HEK293 (cell line): ENCODE data around the gene GALNT2.

Source experiments
- ATF2 ChIP-seq: fragments of 450-650 bp; formaldehyde crosslinking; IDR thresholded peaks from 2 replicates; pipeline ENCODE4 v1.5.1; 2016; ENCODE audit warnings: missing biosample characterization, missing genetic modification characterization, low read depth
- EGR2 ChIP-seq: fragments of 450-650 bp; formaldehyde crosslinking; IDR thresholded peaks from 2 replicates; pipeline ENCODE4 v1.5.1; 2016; ENCODE audit warnings: low read depth, missing biosample characterization, missing genetic modification characterization
- KLF7 ChIP-seq: fragments of 450-650 bp; formaldehyde crosslinking; IDR thresholded peaks from 2 replicates; pipeline ENCODE4 v1.5.1; 2016; ENCODE audit warnings: missing biosample characterization, missing genetic modification characterization, borderline replicate concordance
- KLF8 ChIP-seq: fragments of 450-650 bp; formaldehyde crosslinking; IDR thresholded peaks from 2 replicates; pipeline ENCODE4 v1.5.1; 2016; ENCODE audit warnings: missing biosample characterization, missing genetic modification characterization
- SP7 ChIP-seq: fragments of 450-650 bp; formaldehyde crosslinking; IDR thresholded peaks from 2 replicates; pipeline ENCODE4 v1.5.1; 2016; ENCODE audit warnings: missing biosample characterization, missing genetic modification characterization
- TSHZ1 ChIP-seq: fragments of 450-650 bp; formaldehyde crosslinking; IDR thresholded peaks from 2 replicates; pipeline ENCODE4 v1.5.1; 2016; ENCODE audit warnings: missing biosample characterization, missing genetic modification characterization, borderline replicate concordance
- YY1 ChIP-seq: fragments of 450-650 bp; formaldehyde crosslinking; IDR thresholded peaks from 2 replicates; pipeline ENCODE4 v1.5.1; 2018; ENCODE audit warnings: missing biosample characterization, missing genetic modification characterization
- ZBTB10 ChIP-seq: fragments of 450-650 bp; formaldehyde crosslinking; IDR thresholded peaks from 2 replicates; pipeline ENCODE4 v1.5.1; 2016; ENCODE audit warnings: missing biosample characterization, missing genetic modification characterization
- ZBTB48 ChIP-seq: fragments of 450-650 bp; formaldehyde crosslinking; IDR thresholded peaks from 2 replicates; pipeline ENCODE4 v1.5.1; 2016; ENCODE audit warnings: missing biosample characterization, missing genetic modification characterization
- ZFP3 ChIP-seq: fragments of 450-650 bp; formaldehyde crosslinking; IDR thresholded peaks from 2 replicates; pipeline ENCODE4 v1.5.1; 2016; ENCODE audit warnings: low read depth, missing biosample characterization, missing genetic modification characterization
- ZFP37 ChIP-seq: fragments of 450-650 bp; formaldehyde crosslinking; IDR thresholded peaks from 2 replicates; pipeline ENCODE4 v1.5.1; 2016; ENCODE audit warnings: missing biosample characterization, missing genetic modification characterization
- ZNF175 ChIP-seq: fragments of 450-650 bp; formaldehyde crosslinking; IDR thresholded peaks from 2 replicates; pipeline ENCODE4 v1.5.1; 2016; ENCODE audit warnings: missing biosample characterization, missing genetic modification characterization
- ZNF280D ChIP-seq: fragments of 450-650 bp; formaldehyde crosslinking; IDR thresholded peaks from 2 replicates; pipeline ENCODE4 v1.5.1; 2016; ENCODE audit warnings: missing biosample characterization, missing genetic modification characterization
- ZNF311 ChIP-seq: fragments of 450-650 bp; formaldehyde crosslinking; IDR thresholded peaks from 2 replicates; pipeline ENCODE4 v1.5.1; 2017; ENCODE audit warnings: missing biosample characterization, missing genetic modification characterization, borderline replicate concordance
- ZNF391 ChIP-seq: fragments of 450-650 bp; formaldehyde crosslinking; IDR thresholded peaks from 2 replicates; pipeline ENCODE4 v1.5.1; 2016; ENCODE audit warnings: low read depth, missing biosample characterization, missing genetic modification characterization, borderline replicate concordance
- ZNF404 ChIP-seq: fragments of 450-650 bp; formaldehyde crosslinking; IDR thresholded peaks from 2 replicates; pipeline ENCODE4 v1.5.1; 2017; ENCODE audit warnings: missing biosample characterization, missing genetic modification characterization
- ZNF426 ChIP-seq: fragments of 450-650 bp; formaldehyde crosslinking; IDR thresholded peaks from 2 replicates; pipeline ENCODE4 v1.5.1; 2017; ENCODE audit warnings: missing biosample characterization, missing genetic modification characterization, mild to moderate bottlenecking, inconsistent platforms, moderate library complexity
- ZNF530 ChIP-seq: fragments of 450-650 bp; formaldehyde crosslinking; IDR thresholded peaks from 2 replicates; pipeline ENCODE4 v1.5.1; 2016; ENCODE audit warnings: low read depth, missing biosample characterization, missing genetic modification characterization
- ZNF544 ChIP-seq: fragments of 450-650 bp; formaldehyde crosslinking; IDR thresholded peaks from 2 replicates; pipeline ENCODE4 v1.5.0; 2017; ENCODE audit warnings: missing biosample characterization, missing genetic modification characterization
- ZNF560 ChIP-seq: fragments of 450-650 bp; formaldehyde crosslinking; IDR thresholded peaks from 2 replicates; pipeline ENCODE4 v1.5.1; 2017; ENCODE audit warnings: missing biosample characterization, missing genetic modification characterization, borderline replicate concordance
- ZNF571 ChIP-seq: fragments of 450-650 bp; formaldehyde crosslinking; IDR thresholded peaks from 2 replicates; pipeline ENCODE4 v1.5.0; 2017; ENCODE audit warnings: missing biosample characterization, missing genetic modification characterization
- ZNF639 ChIP-seq: fragments of 450-650 bp; formaldehyde crosslinking; IDR thresholded peaks from 2 replicates; pipeline ENCODE4 v1.5.1; 2016; ENCODE audit warnings: missing biosample characterization, missing genetic modification characterization
- ZNF660 ChIP-seq: fragments of 450-650 bp; IDR thresholded peaks from 2 replicates; pipeline ENCODE4 v1.5.1; 2018; ENCODE audit warnings: missing biosample characterization, mild to moderate bottlenecking, missing genetic modification characterization
- ZNF785 ChIP-seq: fragments of 450-650 bp; formaldehyde crosslinking; IDR thresholded peaks from 2 replicates; pipeline ENCODE4 v1.5.1; 2016; ENCODE audit warnings: missing biosample characterization, missing genetic modification characterization
- ZNF843 ChIP-seq: fragments of 450-650 bp; formaldehyde crosslinking; IDR thresholded peaks from 2 replicates; pipeline ENCODE4 v1.5.1; 2016; ENCODE audit warnings: missing biosample characterization, missing genetic modification characterization
- ZSCAN23 ChIP-seq: fragments of 450-650 bp; formaldehyde crosslinking; IDR thresholded peaks from 2 replicates; pipeline ENCODE4 v1.5.1; 2016; ENCODE audit warnings: missing biosample characterization, missing genetic modification characterization
- ZSCAN5A ChIP-seq: fragments of 450-650 bp; formaldehyde crosslinking; IDR thresholded peaks from 2 replicates; pipeline ENCODE4 v1.5.1; 2016; ENCODE audit warnings: missing biosample characterization, missing genetic modification characterization

The GALNT2 gene

GRCh38 chr1:230073371-230074035 is 6.5 kb downstream of the GALNT2 start (continued):
- TF ChIP-seq ZNF175 (tag by site-specific recombination) (no peak), ZNF560 (tag by site-specific recombination) (no peak), ZNF530 (tag by site-specific recombination) (no peak), ZNF660 (tag by site-specific recombination) (no peak; the same call in 1 of the 2 replicates), ZBTB48 (tag by site-specific recombination) (peak; percentile 80), ZFP3 (tag by site-specific recombination) (no peak), ZNF391 (tag by site-specific recombination) (no peak), KLF7 (no peak), ZNF404 (tag by site-specific recombination) (no peak), YY1 (no peak), ZBTB10 (tag by site-specific recombination) (no peak), ZNF426 (tag by site-specific recombination) (no peak), ZNF311 (tag by site-specific recombination) (no peak), TSHZ1 (tag by site-specific recombination) (no peak), EGR2 (tag by site-specific recombination) (no peak), KLF8 (tag by site-specific recombination) (no peak; the same call in 1 of the 2 replicates), SP7 (tag by site-specific recombination) (peak; percentile 71), ZNF843 (no peak), ZNF571 (no peak), ZFP37 (no peak), ATF2 (tag by site-specific recombination) (no peak), ZNF544 (tag by site-specific recombination) (no peak), ZSCAN23 (no peak), ZSCAN5A (no peak), ZNF785 (tag by site-specific recombination) (no peak), ZNF280D (no peak), ZNF639 (tag by site-specific recombination) (no peak)
